RWPE2 (cell line): Measurements from ENCODE around the gene MDGA2.
A peak's percentile ranks its signal among the peaks of the same experiment; 100 is the strongest.

Experiments
- ATAC-seq: fragments of 200-7000 bp; cut with Tn5 transposase; 3 replicates; pipeline ENCODE4 v1.9.1; 2021; ENCODE audit warnings: low read depth
- DNase-seq: peaks from one replicate; pipeline ENCODE4 v3.0.0-alpha.2; 2020; ENCODE audit warnings: low spot score
- H3K27ac ChIP-seq: fragments of 450-650 bp; 2 replicates; pipeline ENCODE4 v1.5.1; 2017; ENCODE audit warnings: mild to moderate bottlenecking; ENCODE audit not compliant: poor library complexity, severe bottlenecking
- H3K27me3 ChIP-seq: fragments of 250-450 bp; sonication (Bioruptor Pico); 2 replicates; pipeline ENCODE4 v1.5.1; 2021; ENCODE audit warnings: mild to moderate bottlenecking, moderate library complexity; ENCODE audit not compliant: insufficient read depth, poor library complexity, severe bottlenecking
- H3K36me3 ChIP-seq: fragments of 250-450 bp; sonication (Bioruptor Pico); 2 replicates; pipeline ENCODE4 v1.5.1; 2020; ENCODE audit warnings: low read depth, mild to moderate bottlenecking, moderate library complexity
- H3K4me1 ChIP-seq: fragments of 250-450 bp; sonication (Bioruptor Pico); 2 replicates; pipeline ENCODE4 v1.5.1; 2021; ENCODE audit warnings: mild to moderate bottlenecking, moderate library complexity; ENCODE audit not compliant: insufficient read depth, poor library complexity, severe bottlenecking
- H3K4me3 ChIP-seq: fragments of 250-450 bp; sonication (Bioruptor Pico); 2 replicates; pipeline ENCODE4 v1.5.1; 2021; ENCODE audit warnings: mild to moderate bottlenecking, moderate library complexity; ENCODE audit not compliant: severe bottlenecking
- H3K9me3 ChIP-seq: fragments of 250-450 bp; sonication (Bioruptor Pico); 2 replicates; pipeline ENCODE4 v1.5.1; 2021; ENCODE audit warnings: mild to moderate bottlenecking, moderate library complexity; ENCODE audit not compliant: severe bottlenecking
- TF ChIP-seq, protein P1 (sequence below): fragments of 450-650 bp; IDR thresholded peaks from one replicate; pipeline ENCODE4 v1.5.1; 2017; ENCODE audit warnings: mild to moderate bottlenecking, moderate library complexity; ENCODE audit not compliant: poor library complexity, severe bottlenecking

Gene MDGA2

DNA sequence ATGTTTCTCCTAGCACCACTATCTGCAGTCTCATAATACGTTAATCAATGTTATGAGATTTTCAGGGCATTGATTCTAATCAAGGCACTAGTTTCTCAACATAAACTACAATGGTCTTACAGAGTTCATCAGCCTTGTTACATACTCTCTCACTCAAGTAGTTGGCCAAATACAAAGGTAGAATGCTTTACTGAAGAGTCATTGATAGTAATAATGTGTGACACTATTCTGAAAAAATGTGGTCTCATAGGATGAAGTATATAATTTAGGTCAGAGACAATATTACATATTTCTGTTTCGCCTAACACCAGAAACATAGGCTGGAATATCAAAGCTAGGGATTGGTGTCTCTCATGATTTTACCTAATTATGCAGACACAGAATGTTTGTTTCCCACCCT is 35.2 kb upstream of the MDGA2 start:
- no peaks in the 10 kb centered on the region for H3K36me3 ChIP-seq
- H3K9me3 ChIP-seq, result no peaks in the 10 kb centered on the region
- peaks cover 10% of the 10 kb centered on the region for H3K4me1 ChIP-seq
- TF ChIP-seq, protein P1, sequence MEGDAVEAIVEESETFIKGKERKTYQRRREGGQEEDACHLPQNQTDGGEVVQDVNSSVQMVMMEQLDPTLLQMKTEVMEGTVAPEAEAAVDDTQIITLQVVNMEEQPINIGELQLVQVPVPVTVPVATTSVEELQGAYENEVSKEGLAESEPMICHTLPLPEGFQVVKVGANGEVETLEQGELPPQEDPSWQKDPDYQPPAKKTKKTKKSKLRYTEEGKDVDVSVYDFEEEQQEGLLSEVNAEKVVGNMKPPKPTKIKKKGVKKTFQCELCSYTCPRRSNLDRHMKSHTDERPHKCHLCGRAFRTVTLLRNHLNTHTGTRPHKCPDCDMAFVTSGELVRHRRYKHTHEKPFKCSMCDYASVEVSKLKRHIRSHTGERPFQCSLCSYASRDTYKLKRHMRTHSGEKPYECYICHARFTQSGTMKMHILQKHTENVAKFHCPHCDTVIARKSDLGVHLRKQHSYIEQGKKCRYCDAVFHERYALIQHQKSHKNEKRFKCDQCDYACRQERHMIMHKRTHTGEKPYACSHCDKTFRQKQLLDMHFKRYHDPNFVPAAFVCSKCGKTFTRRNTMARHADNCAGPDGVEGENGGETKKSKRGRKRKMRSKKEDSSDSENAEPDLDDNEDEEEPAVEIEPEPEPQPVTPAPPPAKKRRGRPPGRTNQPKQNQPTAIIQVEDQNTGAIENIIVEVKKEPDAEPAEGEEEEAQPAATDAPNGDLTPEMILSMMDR, result no peak
- ATAC-seq (peak; percentile 93), DNase-seq (no peak)
- no peak overlapping the region for H3K27ac ChIP-seq
- no peaks in the 10 kb centered on the region for H3K27me3 ChIP-seq
- no peak overlapping the region for H3K4me3 ChIP-seq

DNA sequence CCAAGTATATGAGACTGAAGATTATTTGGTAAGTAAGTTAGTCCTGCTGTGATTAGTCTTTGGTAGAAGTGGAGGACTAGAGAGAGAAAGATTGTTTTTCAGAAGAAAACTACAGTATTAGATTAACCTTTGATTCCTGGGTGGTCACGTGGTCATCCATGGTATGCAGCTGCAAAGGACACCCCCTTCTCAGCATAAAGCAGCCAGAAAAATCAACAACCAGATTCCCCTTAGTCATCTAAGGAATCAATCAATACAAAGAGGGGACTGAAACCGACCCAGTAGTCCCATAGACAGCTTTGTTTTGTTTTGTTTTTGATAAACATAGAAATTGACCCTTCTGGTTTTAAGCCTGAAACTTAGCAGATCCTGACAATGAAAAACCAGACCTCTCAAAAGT is 30.3 kb upstream of the MDGA2 start:
- Histone ChIP-seq H3K4me3 (no peak overlapping the region), H3K4me1 (peaks cover under 1% of the 10 kb centered on the region), H3K36me3 (no peaks in the 10 kb centered on the region), H3K9me3 (no peaks in the 10 kb centered on the region), H3K27ac (no peak overlapping the region), H3K27me3 (no peaks in the 10 kb centered on the region)
- ATAC-seq, result no peak
- TF ChIP-seq, protein P1, result no peak
- DNase-seq, result no peak

DNA sequence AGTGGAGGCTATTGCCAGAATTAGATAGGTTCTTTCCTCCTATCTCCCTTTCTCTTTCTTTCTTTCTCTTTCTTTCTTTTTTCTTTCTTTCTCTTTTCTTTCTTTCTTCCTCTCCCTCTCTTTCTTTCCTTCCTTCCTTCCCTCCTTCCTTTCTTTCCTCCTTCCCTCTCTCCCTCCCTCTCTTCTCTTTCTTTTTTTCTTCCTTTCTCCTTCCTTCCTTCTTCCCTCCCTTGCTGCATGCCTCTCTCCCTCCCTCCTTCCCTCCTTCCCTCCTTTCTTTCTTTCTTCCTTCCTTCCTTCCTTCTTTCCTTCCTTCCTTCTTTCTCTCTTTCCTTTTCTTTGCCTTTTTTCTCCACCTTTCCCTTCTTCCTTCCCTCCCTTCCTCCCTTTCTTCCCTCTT is 16.4 kb upstream of the MDGA2 start:
- no peaks in the 10 kb centered on the region for H3K9me3 ChIP-seq
- peaks cover 37% of the 10 kb centered on the region for H3K27me3 ChIP-seq
- TF ChIP-seq, protein P1, result no peak
- H3K4me1 ChIP-seq, result no peaks in the 10 kb centered on the region
- ATAC-seq, result no peak
- no peak overlapping the region for H3K4me3 ChIP-seq
- H3K36me3 ChIP-seq, result no peaks in the 10 kb centered on the region
- no peak for DNase-seq
- no peak overlapping the region for H3K27ac ChIP-seq

DNA sequence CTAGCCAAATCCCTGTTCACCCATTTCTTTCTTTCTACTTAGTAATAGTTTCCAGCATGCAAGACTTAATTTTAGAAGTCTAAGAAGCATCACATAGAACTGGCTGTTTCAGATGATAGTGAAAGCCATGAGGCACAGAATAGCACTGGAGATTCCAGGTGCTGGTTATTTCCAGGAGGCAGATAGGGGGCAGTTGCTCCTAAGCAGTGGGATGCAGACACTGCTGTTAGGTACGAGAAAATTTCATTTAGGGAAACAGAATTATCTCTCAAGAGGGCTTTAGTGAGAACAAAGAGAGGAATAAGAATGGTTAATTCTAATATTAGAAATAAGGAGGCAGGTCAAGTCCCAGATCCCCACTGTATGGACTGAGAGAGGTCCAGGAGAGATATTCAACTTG is 3.6 kb upstream of the MDGA2 start:
- no peak for DNase-seq
- TF ChIP-seq, protein P1, result no peak
- no peaks in the 10 kb centered on the region for H3K4me1 ChIP-seq
- ATAC-seq, result no peak
- H3K27me3 ChIP-seq, result peaks cover 83% of the 10 kb centered on the region
- H3K9me3 ChIP-seq, result peaks cover 2% of the 10 kb centered on the region
- no peaks in the 10 kb centered on the region for H3K36me3 ChIP-seq
- H3K27ac ChIP-seq, result no peak overlapping the region
- no peak overlapping the region for H3K4me3 ChIP-seq

DNA sequence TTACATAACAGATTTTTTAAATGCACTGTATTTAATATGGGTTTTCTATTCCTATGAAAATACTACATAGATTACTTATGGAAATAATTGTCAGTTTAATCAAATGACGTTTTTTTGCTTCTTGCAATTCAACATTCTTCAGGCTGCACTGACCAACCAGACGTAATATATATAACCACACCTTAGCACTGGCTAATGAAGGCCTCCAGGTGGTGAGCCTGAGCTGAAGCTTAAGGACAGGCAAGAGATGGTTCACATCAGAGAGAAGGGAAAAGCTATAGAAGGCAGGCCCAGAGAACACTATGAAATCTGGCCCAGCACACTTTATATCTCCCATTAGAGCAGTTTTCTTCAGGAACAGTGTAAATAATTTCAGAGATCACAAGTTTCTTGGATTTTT is 2.8 kb upstream of the MDGA2 start:
- peaks cover 2% of the 10 kb centered on the region for H3K9me3 ChIP-seq

More for the DNA sequence above, 2.8 kb upstream of the MDGA2 start:
- peak; percentile 30; the same call in 1 of the 3 replicates for ATAC-seq
- H3K27ac ChIP-seq, result no peak overlapping the region
- H3K27me3 ChIP-seq, result peaks cover 86% of the 10 kb centered on the region
- no peak for DNase-seq
- TF ChIP-seq, protein P1, result no peak
- H3K4me3 ChIP-seq, result no peak overlapping the region
- H3K36me3 ChIP-seq, result no peaks in the 10 kb centered on the region
- no peaks in the 10 kb centered on the region for H3K4me1 ChIP-seq
